Keratinocyte (primary cell): ENCODE measurements around the gene MIDN. TPM values are rescaled to one million over a fixed set of nuclear protein-coding genes. Genes with fewer than 3 reads are reported as not detected.
A peak's percentile ranks its signal among the peaks of the same experiment; 100 is the strongest.

Source experiments
- DNase-seq: peaks from one replicate; pipeline ENCODE4 v3.0.0-alpha.2; 2011; ENCODE audit warnings: low read depth, missing footprints, low spot score
- FAIRE-seq: peaks from 2 replicates; lab custom pipeline; 2011; peaks lifted over from hg19 to GRCh38; lab: Jason Lieb, UNC
- H2AFZ ChIP-seq: 2 replicates; pipeline ENCODE4 v1.6.0; 2012; ENCODE audit warnings: low read length, control low read depth, inconsistent platforms; ENCODE audit not compliant: control insufficient read depth
- H3K27ac ChIP-seq: 2 replicates; pipeline ENCODE4 v1.5.1; 2011; ENCODE audit warnings: low read length; ENCODE audit not compliant: control insufficient read depth, insufficient read depth
- H3K27me3 ChIP-seq: 3 replicates; pipeline ENCODE4 v1.6.0; 2011; ENCODE audit warnings: low read length; ENCODE audit not compliant: control insufficient read depth, insufficient read depth; ENCODE audit errors: extremely low read depth
- H3K36me3 ChIP-seq, 2 experiments: 2 replicates in 1 of 2; 3 replicates in 1 of 2; pipeline ENCODE4 v1.5.1; 2011; ENCODE audit warnings: low read length in 2 of 2, mild to moderate bottlenecking in 1 of 2; ENCODE audit not compliant: control insufficient read depth in 2 of 2, insufficient read depth in 2 of 2; ENCODE audit errors: extremely low read depth in 1 of 2
- H3K4me1 ChIP-seq: 3 replicates; pipeline ENCODE4 v1.5.1; 2011; ENCODE audit warnings: low read length; ENCODE audit not compliant: control insufficient read depth, insufficient read depth; ENCODE audit errors: extremely low read depth
- H3K4me2 ChIP-seq: 3 replicates; pipeline ENCODE4 v1.6.0; 2011; ENCODE audit warnings: low read depth, low read length; ENCODE audit not compliant: control insufficient read depth, insufficient read depth; ENCODE audit errors: extremely low read depth
- H3K4me3 ChIP-seq, 3 experiments: fragments of 200-600 bp in 1 of 3; sonication (generic) in 1 of 3; 2 replicates in 2 of 3; 3 replicates in 1 of 3; pipeline ENCODE4 v1.5.1; 2011 to 2016; ENCODE audit warnings: low read length in 3 of 3, mild to moderate bottlenecking in 3 of 3, control low read depth in 2 of 3, inconsistent platforms in 1 of 3, low read depth in 1 of 3, mixed read lengths in 1 of 3, mixed run types in 1 of 3, moderate library complexity in 1 of 3; ENCODE audit not compliant: control insufficient read depth in 2 of 3, insufficient read depth in 2 of 3; ENCODE audit errors: extremely low read depth in 1 of 3
- H3K79me2 ChIP-seq: 2 replicates; pipeline ENCODE4 v1.6.0; 2012; ENCODE audit warnings: low read length; ENCODE audit not compliant: control insufficient read depth, insufficient read depth
- H3K9ac ChIP-seq: 3 replicates; pipeline ENCODE4 v1.6.0; 2011; ENCODE audit warnings: low read length; ENCODE audit not compliant: control insufficient read depth, insufficient read depth; ENCODE audit errors: extremely low read depth
- H3K9me1 ChIP-seq: 3 replicates; pipeline ENCODE4 v1.6.0; 2011; ENCODE audit warnings: low read length; ENCODE audit not compliant: control insufficient read depth, insufficient read depth; ENCODE audit errors: extremely low read depth
- H3K9me3 ChIP-seq: 2 replicates; pipeline ENCODE4 v1.5.1; 2012; ENCODE audit warnings: low read depth, low read length; ENCODE audit not compliant: control insufficient read depth
- H4K20me1 ChIP-seq: 3 replicates; pipeline ENCODE4 v1.6.0; 2011; ENCODE audit warnings: low read length; ENCODE audit not compliant: control insufficient read depth, insufficient read depth; ENCODE audit errors: extremely low read depth
- CTCF ChIP-seq, 3 experiments: IDR thresholded peaks in 1 of 3; conservative IDR thresholded peaks in 1 of 3; optimal IDR thresholded peaks in 1 of 3; 2 replicates in 2 of 3; 3 replicates in 1 of 3; pipeline versions ENCODE3 to v1.5.1; 2011; ENCODE audit warnings: low read length in 3 of 3, mild to moderate bottlenecking in 3 of 3, moderate library complexity in 2 of 3, control low read depth in 1 of 3, inconsistent platforms in 1 of 3; ENCODE audit not compliant: insufficient read depth in 2 of 3; ENCODE audit errors: extremely low read depth in 1 of 3
- EZH2 ChIP-seq: IDR thresholded peaks from one replicate; pipeline ENCODE4 v1.6.1; 2012; ENCODE audit warnings: inconsistent platforms, mild to moderate bottlenecking, low read length, moderate library complexity
- dilution Hi-C: fragments of 300-500 bp; cut with MboI; formaldehyde crosslinking; loops from one replicate; pipeline ENCODE4 v1.7.0; 2020; ENCODE audit warnings: low sequenced_read_pairs; ENCODE audit not compliant: extremely low pct_ligation_motif_present
- polyA plus RNA-seq, 5 experiments: library from polyadenylated mRNA; depleted of rRNA in 3 of 5; stranded (reverse) in 3 of 5; stranded (forward) in 1 of 5; unstranded in 1 of 5; fragments of >200 nt; gene quantifications; 1 replicate in 1 of 5; 2 replicates in 3 of 5; 3 replicates in 1 of 5; pipeline versions ENCODE4 v1.2.1 to v1.2.3, GENCODE V29; 2011 to 2012; ENCODE audit warnings: missing spikeins in 2 of 5, low read depth in 1 of 5, low replicate concordance in 1 of 5

MIDN gene
- polyA plus RNA-seq, 1 donor (not counting 4 experiments of a cell fraction or from before 2014, with no cell fraction given), result 4.7 TPM

GRCh38 chr19:1288833-1289685, 40.7 kb downstream of the MIDN start:
- H3K27me3 ChIP-seq, result peaks cover 91% of the 10 kb centered on the region
- dilution Hi-C loops, result no loop called here

DNA sequence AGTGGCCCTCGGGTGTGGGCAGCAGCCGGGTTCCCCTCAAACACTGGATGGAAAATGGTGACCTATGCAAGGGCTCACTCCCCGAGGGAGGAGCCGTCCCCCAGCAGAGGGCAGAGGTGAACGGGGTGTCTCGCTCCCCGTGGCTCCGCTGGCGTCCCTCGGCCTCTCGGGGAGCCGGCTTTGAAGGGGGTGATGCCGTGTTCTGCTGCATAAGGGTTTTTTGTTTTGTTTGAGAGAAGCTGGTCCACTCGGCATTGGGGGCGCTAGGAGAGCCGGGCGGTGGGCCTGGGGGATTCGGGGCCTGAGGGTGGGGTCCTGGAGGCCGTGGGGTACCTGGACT, 41.3 kb downstream of the MIDN start:
- H3K27me3 ChIP-seq, result peaks cover 91% of the 10 kb centered on the region
- H3K9ac ChIP-seq, result no peak overlapping the region
- H3K27ac ChIP-seq, result no peak overlapping the region
- no peak overlapping the region for H2AFZ ChIP-seq
- no peaks in the 10 kb centered on the region for H3K9me3 ChIP-seq
- no peak overlapping the region for H3K4me3 ChIP-seq
- no peaks in the 10 kb centered on the region for H4K20me1 ChIP-seq
- H3K4me2 ChIP-seq, result no peak overlapping the region
- no peaks in the 10 kb centered on the region for H3K36me3 ChIP-seq
- H3K79me2 ChIP-seq, result no peaks in the 10 kb centered on the region
- no peaks in the 10 kb centered on the region for H3K4me1 ChIP-seq
- no peaks in the 10 kb centered on the region for H3K9me1 ChIP-seq
- TF ChIP-seq EZH2, result no peak
- no peak for TF ChIP-seq CTCF (optimal IDR thresholded peaks at IDR 0.05 in 1 of 3, IDR thresholded peaks at IDR 0.05 in 1 of 3, conservative IDR thresholded peaks at IDR 0.05 in 1 of 3; ENCODE audit: extremely low read depth in 1 of 3, insufficient read depth in 2 of 3, low read length in 3 of 3)
- FAIRE-seq, result no peak
- dilution Hi-C loops, result no loop called here
- no peak for DNase-seq

More at GRCh38 chr19:1288833-1289685, 40.7 kb downstream of the MIDN start:
- no peaks in the 10 kb centered on the region for H3K79me2 ChIP-seq
- FAIRE-seq, result no peak
- no peak overlapping the region for H3K4me3 ChIP-seq
- no peaks in the 10 kb centered on the region for H3K9me3 ChIP-seq
- no peak overlapping the region for H3K27ac ChIP-seq
- no peak overlapping the region for H2AFZ ChIP-seq
- H3K4me2 ChIP-seq, result no peak overlapping the region
- H3K9me1 ChIP-seq, result no peaks in the 10 kb centered on the region
- no peak for DNase-seq
- peaks cover 3% of the 10 kb centered on the region for H4K20me1 ChIP-seq
- TF ChIP-seq CTCF (optimal IDR thresholded peaks at IDR 0.05 in 1 of 3, IDR thresholded peaks at IDR 0.05 in 1 of 3, conservative IDR thresholded peaks at IDR 0.05 in 1 of 3; ENCODE audit: extremely low read depth in 1 of 3, insufficient read depth in 2 of 3, low read length in 3 of 3), result no peak
- peak; percentile 67 for TF ChIP-seq EZH2
- H3K4me1 ChIP-seq, result no peaks in the 10 kb centered on the region
- H3K36me3 ChIP-seq, result no peaks in the 10 kb centered on the region
- no peak overlapping the region for H3K9ac ChIP-seq
